ENCODE measurements around the gene OSBPL3.

DNA sequence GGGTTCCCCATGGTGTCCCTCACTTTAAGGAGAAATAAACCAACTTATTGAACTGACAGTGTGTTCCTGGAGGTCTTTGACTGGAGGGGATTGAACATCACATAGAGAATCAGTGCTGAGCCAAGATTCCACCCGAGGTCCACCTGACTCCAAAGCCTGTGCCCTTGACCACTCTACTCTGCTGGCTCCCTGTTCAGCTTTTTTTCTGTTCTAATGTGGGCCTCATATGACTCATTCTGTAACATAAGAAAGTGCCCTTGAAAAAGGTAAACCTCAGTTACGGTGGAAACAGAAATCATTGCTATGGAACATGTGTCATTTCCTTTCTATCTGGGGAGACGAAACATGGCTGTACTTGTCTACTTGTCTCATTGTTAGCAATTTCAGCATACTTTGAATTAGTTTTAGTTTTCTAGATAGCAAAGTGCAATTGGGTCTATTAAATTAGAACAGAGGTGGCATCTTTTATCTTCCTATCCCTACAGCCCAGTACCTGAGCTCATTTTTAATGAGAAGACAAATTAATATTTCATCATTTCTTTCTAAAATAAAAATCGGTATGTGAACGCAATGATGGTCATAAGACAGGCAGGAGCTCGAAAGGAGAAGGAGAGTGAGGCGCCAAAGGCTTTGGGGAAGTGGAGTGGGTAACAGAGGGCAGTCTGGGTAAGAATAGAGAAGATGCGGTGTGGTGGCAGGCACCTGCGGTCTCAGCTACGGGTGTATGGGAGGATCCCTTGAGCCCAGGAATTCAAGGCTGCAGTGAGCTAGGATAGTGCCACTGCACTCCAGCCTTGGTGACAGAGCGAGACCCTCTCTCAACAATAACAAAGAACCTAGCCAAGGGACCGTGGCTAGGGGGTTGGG is 224.2 kb downstream of the OSBPL3 start:
- TF ChIP-seq, protein P1, sequence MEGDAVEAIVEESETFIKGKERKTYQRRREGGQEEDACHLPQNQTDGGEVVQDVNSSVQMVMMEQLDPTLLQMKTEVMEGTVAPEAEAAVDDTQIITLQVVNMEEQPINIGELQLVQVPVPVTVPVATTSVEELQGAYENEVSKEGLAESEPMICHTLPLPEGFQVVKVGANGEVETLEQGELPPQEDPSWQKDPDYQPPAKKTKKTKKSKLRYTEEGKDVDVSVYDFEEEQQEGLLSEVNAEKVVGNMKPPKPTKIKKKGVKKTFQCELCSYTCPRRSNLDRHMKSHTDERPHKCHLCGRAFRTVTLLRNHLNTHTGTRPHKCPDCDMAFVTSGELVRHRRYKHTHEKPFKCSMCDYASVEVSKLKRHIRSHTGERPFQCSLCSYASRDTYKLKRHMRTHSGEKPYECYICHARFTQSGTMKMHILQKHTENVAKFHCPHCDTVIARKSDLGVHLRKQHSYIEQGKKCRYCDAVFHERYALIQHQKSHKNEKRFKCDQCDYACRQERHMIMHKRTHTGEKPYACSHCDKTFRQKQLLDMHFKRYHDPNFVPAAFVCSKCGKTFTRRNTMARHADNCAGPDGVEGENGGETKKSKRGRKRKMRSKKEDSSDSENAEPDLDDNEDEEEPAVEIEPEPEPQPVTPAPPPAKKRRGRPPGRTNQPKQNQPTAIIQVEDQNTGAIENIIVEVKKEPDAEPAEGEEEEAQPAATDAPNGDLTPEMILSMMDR (IDR thresholded peaks at IDR 0.05), result no peak
- no peak for TF ChIP-seq POLR2A (IDR thresholded peaks at IDR 0.05)
